K562 (cell line): ENCODE results near the gene HAPSTR1. TPM values are rescaled to one million over a fixed set of nuclear protein-coding genes. Genes with fewer than 3 reads are reported as not detected.
A peak's percentile ranks its signal among the peaks of the same experiment; 100 is the strongest.

Experiments
- ATAC-seq: fragments of 200-7000 bp; cut with Tn5 transposase; 3 replicates; pipeline ENCODE4 v1.9.1; 2020; ENCODE audit warnings: moderate library complexity
- BruUV-seq: library from RNA; stranded (reverse); fragments of 400-500 nt; replicated peaks from 2 replicates; lab custom pipeline; 2021; lab: Mats Ljungman, UMichigan
- CTCF ChIA-PET: fragments of 300-600 bp; formaldehyde crosslinking; extraction: SDS; loops from one replicate; lab custom pipeline; 2021; ENCODE audit warnings: low intra/inter-chr PET ratio; lab: Yijun Ruan, JAX
- POLR2A ChIA-PET: fragments of 300-600, 350-650 bp; sonication (Branson Sonifier 250); formaldehyde crosslinking; extraction: SDS; loops from one replicate; lab custom pipeline; 2021; ENCODE audit warnings: antibody characterized with exemption, inconsistent platforms; lab: Yijun Ruan, JAX
- DNase-seq, 4 experiments: peaks; one replicate each; pipeline versions ENCODE4 v3.0.0 to v3.0.0-alpha.2; 2011 to 2018; ENCODE audit warnings: low spot score in 3 of 4, mixed read lengths in 3 of 4; ENCODE audit errors: extremely low read depth in 1 of 4
- FAIRE-seq: peaks from 2 replicates; lab custom pipeline; 2011; peaks lifted over from hg19 to GRCh38; lab: Jason Lieb, UNC
- H2AFZ ChIP-seq: 2 replicates; pipeline ENCODE4 v1.6.0; 2011; ENCODE audit warnings: low read depth, low read length, control low read depth, inconsistent platforms
- H3K27ac ChIP-seq: fragments of 200-600 bp; 3 replicates; pipeline ENCODE4 v1.8.0; 2011; ENCODE audit warnings: low read depth, mild to moderate bottlenecking, control low read depth, inconsistent platforms, low read length, moderate library complexity, mixed read lengths; ENCODE audit errors: extremely low read depth
- H3K27me3 ChIP-seq, 2 experiments: fragments of 300-600 bp in 1 of 2; 2 replicates in 1 of 2; 3 replicates in 1 of 2; pipeline versions ENCODE4 v1.6.0 to v1.8.0; 2011; ENCODE audit warnings: inconsistent platforms in 2 of 2, low read length in 2 of 2, mild to moderate bottlenecking in 1 of 2, mixed read lengths in 1 of 2, moderate library complexity in 1 of 2; ENCODE audit not compliant: control insufficient read depth in 2 of 2, insufficient read depth in 2 of 2
- H3K36me3 ChIP-seq: fragments of 300-600 bp; 3 replicates; pipeline ENCODE4 v1.8.0; 2011; ENCODE audit warnings: mild to moderate bottlenecking, low read length, inconsistent platforms; ENCODE audit not compliant: control insufficient read depth, insufficient read depth
- H3K4me1 ChIP-seq, 2 experiments: fragments of 200-600 bp in 1 of 2; replicated peaks in 1 of 2; 2 replicates in 1 of 2; 3 replicates in 1 of 2; pipeline versions ENCODE4 v1.5.1 to v1.8.0; 2011; ENCODE audit warnings: inconsistent platforms in 2 of 2, low read length in 2 of 2, mild to moderate bottlenecking in 1 of 2, mixed read lengths in 1 of 2, moderate library complexity in 1 of 2; ENCODE audit not compliant: control insufficient read depth in 2 of 2, insufficient read depth in 2 of 2
- H3K4me2 ChIP-seq: 2 replicates; pipeline ENCODE4 v1.6.1; 2011; ENCODE audit warnings: low read length, control low read depth, inconsistent platforms, mixed read lengths; ENCODE audit not compliant: insufficient read depth
- H3K4me3 ChIP-seq: fragments of 200-600 bp; sonication (generic), shearing (Covaris generic); 2 replicates; pipeline ENCODE4 v1.5.1; 2016; ENCODE audit warnings: control low read depth, inconsistent platforms
- H3K79me2 ChIP-seq: fragments of 200-600 bp; 3 replicates; pipeline ENCODE4 v1.8.0; 2011; ENCODE audit warnings: low read length, inconsistent platforms; ENCODE audit not compliant: control insufficient read depth, insufficient read depth
- H3K9ac ChIP-seq, 2 experiments: 2 replicates each; pipeline versions ENCODE4 v1.6.0 to v1.6.1; 2011; ENCODE audit warnings: low read depth in 2 of 2, low read length in 2 of 2, control low read depth in 1 of 2, inconsistent platforms in 1 of 2, mild to moderate bottlenecking in 1 of 2, mixed read lengths in 1 of 2; ENCODE audit not compliant: insufficient read depth in 1 of 2
- H3K9me1 ChIP-seq: one replicate; pipeline ENCODE4 v1.6.0; 2011; ENCODE audit warnings: inconsistent platforms, mild to moderate bottlenecking, low read length, moderate library complexity; ENCODE audit not compliant: control insufficient read depth, insufficient read depth
- H3K9me3 ChIP-seq: replicated peaks from 2 replicates; pipeline ENCODE4 v1.5.1; 2011; ENCODE audit warnings: low read depth, low read length, inconsistent platforms; ENCODE audit not compliant: control insufficient read depth, insufficient read depth
- H4K20me1 ChIP-seq: replicated peaks from 2 replicates; pipeline ENCODE4 v1.6.1; 2011; ENCODE audit warnings: low read length, inconsistent platforms, mixed read lengths; ENCODE audit not compliant: control insufficient read depth, insufficient read depth
- CREB1 ChIP-seq, 2 experiments: sonication (generic) in 1 of 2; formaldehyde crosslinking in 1 of 2; IDR thresholded peaks; 2 replicates each; pipeline versions ENCODE4 v1.6.1 to v1.8.0; 2012 to 2022; ENCODE audit warnings: inconsistent platforms in 1 of 2, mild to moderate bottlenecking in 1 of 2, missing genetic modification reagents in 1 of 2, moderate library complexity in 1 of 2
- CREM ChIP-seq: IDR thresholded peaks from 2 replicates; pipeline ENCODE4 v1.6.1; 2014; ENCODE audit warnings: antibody characterized with exemption, low read depth
- DMBX1 ChIP-seq: fragments of 250-450 bp; sonication (Bioruptor Pico); IDR thresholded peaks from 2 replicates; pipeline ENCODE4 v1.8.0; 2022; ENCODE audit warnings: inconsistent platforms, mild to moderate bottlenecking, moderate library complexity, borderline replicate concordance
- EP400 ChIP-seq: fragments of 450-650 bp; IDR thresholded peaks from 2 replicates; pipeline ENCODE4 v1.6.1; 2017; ENCODE audit warnings: antibody characterized with exemption, mild to moderate bottlenecking, moderate library complexity
- HMG20B ChIP-seq: fragments of 250-450 bp; sonication (Bioruptor Pico); IDR thresholded peaks from 2 replicates; pipeline ENCODE4 v1.5.0; 2021; ENCODE audit warnings: mild to moderate bottlenecking
- ID3 ChIP-seq, 2 experiments: fragments of 250-450 bp in 1 of 2; fragments of 450-650 bp in 1 of 2; sonication (Bioruptor Pico) in 1 of 2; IDR thresholded peaks; 2 replicates each; pipeline versions ENCODE4 v1.6.1 to v1.8.0; 2016 to 2021; ENCODE audit warnings: mild to moderate bottlenecking in 2 of 2, moderate library complexity in 2 of 2, missing compliant biosample characterization in 1 of 2, missing genetic modification characterization in 1 of 2
- IRF2 ChIP-seq: sonication (generic); formaldehyde crosslinking; IDR thresholded peaks from 2 replicates; pipeline ENCODE4 v1.8.1; 2022; ENCODE audit warnings: mild to moderate bottlenecking, missing genetic modification reagents
- KDM5B ChIP-seq: fragments of 200-600 bp; sonication (generic); IDR thresholded peaks from 2 replicates; pipeline ENCODE4 v1.6.1; 2012; ENCODE audit warnings: low read depth, mild to moderate bottlenecking, moderate library complexity, low read length, control low read depth, inconsistent platforms; ENCODE audit not compliant: insufficient replicate concordance
- MECOM ChIP-seq: fragments of 250-450 bp; sonication (Bioruptor Pico); IDR thresholded peaks from 2 replicates; pipeline ENCODE4 v1.8.0; 2022; ENCODE audit warnings: inconsistent platforms
- NFE2 ChIP-seq: IDR thresholded peaks from 2 replicates; pipeline ENCODE4 v1.6.1; 2014; ENCODE audit warnings: antibody characterized with exemption, low read depth
- NFXL1 ChIP-seq: fragments of 450-650 bp; formaldehyde crosslinking; IDR thresholded peaks from 2 replicates; pipeline ENCODE4 v1.4.0; 2021; ENCODE audit warnings: mild to moderate bottlenecking
- RFX7 ChIP-seq: fragments of 250-450 bp; sonication (Bioruptor Pico); IDR thresholded peaks from 2 replicates; pipeline ENCODE4 v1.5.1; 2021; ENCODE audit warnings: mild to moderate bottlenecking
- RNF219 ChIP-seq: fragments of 250-450 bp; sonication (Bioruptor Pico); IDR thresholded peaks from 2 replicates; pipeline ENCODE4 v1.5.0; 2022; ENCODE audit warnings: mild to moderate bottlenecking
- SIRT6 ChIP-seq: IDR thresholded peaks from one replicate; pipeline ENCODE4 v1.6.1; 2012; ENCODE audit warnings: low read depth, mild to moderate bottlenecking, control low read depth, inconsistent platforms, low read length, moderate library complexity
- SREBF2 ChIP-seq: sonication (generic); formaldehyde crosslinking; IDR thresholded peaks from 2 replicates; pipeline ENCODE4 v1.4.0; 2020; ENCODE audit warnings: mild to moderate bottlenecking, missing genetic modification reagents
- ZSCAN29 ChIP-seq: fragments of 450-650 bp; IDR thresholded peaks from 2 replicates; pipeline ENCODE4 v1.6.1; 2017
- WGBS: fragments of 100-300 bp; shearing (Covaris generic); methylation state at CpG from one replicate; pipeline ENCODE4 v1.1.6; 2016; ENCODE audit warnings: low coverage, mixed read lengths; ENCODE audit not compliant: insufficient coverage; ENCODE audit errors: missing lambda C conversion rate; 5-methylcytosine and 5-hydroxymethylcytosine counted together
- in situ Hi-C: fragments of 300-500 bp; cut with MboI; formaldehyde crosslinking; loops from 4 replicates; pipeline ENCODE4 v1.15.0; 2018; ENCODE audit warnings: inconsistent platforms, mixed read lengths
- intact Hi-C: fragments of 100-400 bp; cut with micrococcal nuclease; formaldehyde crosslinking; loops from 2 replicates; pipeline ENCODE4 v1.14.2; 2022
- polyA plus RNA-seq, 8 experiments: library from polyadenylated mRNA; depleted of rRNA in 4 of 8; stranded (reverse) in 5 of 8; unstranded in 3 of 8; fragments of >200 nt; fragmentation: Nextera tagmentation in 2 of 8; fragmentation: Illumina TruSeq in 1 of 8; extraction: Ambion mirVana in 2 of 8; extraction: Trizol in 1 of 8; gene quantifications; 2 replicates each; pipeline versions ENCODE4 v1.2.1 to v1.2.3, GENCODE V29; 2011 to 2014; ENCODE audit warnings: inconsistent platforms in 1 of 8, missing spikeins in 1 of 8
- total RNA-seq, 7 experiments: library from RNA; depleted of rRNA in 6 of 7; stranded (reverse); fragments of >200 nt in 6 of 7; fragmentation: Illumina TruSeq in 2 of 7; extraction: Trizol in 2 of 7; gene quantifications; 2 replicates each; pipeline versions ENCODE4 v1.2.1 to v1.2.3, GENCODE V29; 2011 to 2021; ENCODE audit warnings: low replicate concordance in 1 of 7
- TF ChIP-seq, protein P1 (sequence below): fragments of 250-450 bp; sonication (Bioruptor Pico); IDR thresholded peaks from 2 replicates; pipeline ENCODE4 v1.9.0; 2021; ENCODE audit warnings: mild to moderate bottlenecking, inconsistent platforms

The HAPSTR1 gene
- total and polyA plus RNA-seq, 9 of the 15 experiments (the other 6 are each of a cell fraction or from before 2014, with no cell fraction given): 10.8 to 67.9 (median 36.5) TPM

GRCh38 chr16:9072806-9073341 is 18.6 kb upstream of the HAPSTR1 start:
- FAIRE-seq (no peak), DNase-seq (no peak), ATAC-seq (no peak; the same call in 1 of the 3 replicates)
- Histone ChIP-seq H2AFZ (peak overlapping the region; percentile 35), H3K9me3 (peaks cover 5% of the 10 kb centered on the region), H3K4me1 (peaks cover 15 to 45% of the 10 kb centered on the region in 2 experiments), H3K79me2 (peaks cover 8% of the 10 kb centered on the region), H3K9me1 (no peaks in the 10 kb centered on the region), H4K20me1 (no peaks in the 10 kb centered on the region), H3K36me3 (no peaks in the 10 kb centered on the region; the same call in 2 of the 3 replicates), H3K27ac (peak overlapping the region; percentile 61), H3K4me3 (no peak overlapping the region), H3K9ac (peak overlapping the region in 1 of 2 experiments; percentile 57; a peak in 2 of 4 replicates), H3K4me2 (peak overlapping the region; percentile 38; the same call in 1 of the 2 replicates), H3K27me3 (no peaks in the 10 kb centered on the region)
- WGBS: 20% methylated on average over 6 of the region's 6 CpGs
- intact Hi-C loops: no loop called here
- POLR2A ChIA-PET: interaction anchor here (1.1 kb wide), 1 partner anchor 25 kb away, joined by 3 read pairs; no protein-coding TSS in a partner anchor
- no TSS peak for BruUV-seq
- CTCF ChIA-PET: no interaction called here
- in situ Hi-C loops: no loop called here
- TF ChIP-seq DMBX1 (CRISPR knock-in tag) (peak; percentile 56), IRF2 (no peak), HMG20B (CRISPR knock-in tag) (no peak), NFE2 (no peak; the same call in 1 of the 2 replicates), SREBF2 (no peak), KDM5B (no peak), NFXL1 (CRISPR knock-in tag) (no peak), RNF219 (CRISPR knock-in tag) (no peak), ZSCAN29 (no peak), RFX7 (CRISPR knock-in tag) (no peak), CREM (peak; percentile 70), SIRT6 (no peak), CREB1 (IDR thresholded peaks at IDR 0.05) (no peak), CREB1 (CRISPR knock-in tag; IDR thresholded peaks at IDR 0.05) (no peak), EP400 (peak; percentile 65; the same call in 1 of the 2 replicates), MECOM (CRISPR knock-in tag) (no peak), ID3 (CRISPR knock-in tag; IDR thresholded peaks at IDR 0.05) (no peak), ID3 (tag; IDR thresholded peaks at IDR 0.05) (no peak)
- TF ChIP-seq, protein P1, sequence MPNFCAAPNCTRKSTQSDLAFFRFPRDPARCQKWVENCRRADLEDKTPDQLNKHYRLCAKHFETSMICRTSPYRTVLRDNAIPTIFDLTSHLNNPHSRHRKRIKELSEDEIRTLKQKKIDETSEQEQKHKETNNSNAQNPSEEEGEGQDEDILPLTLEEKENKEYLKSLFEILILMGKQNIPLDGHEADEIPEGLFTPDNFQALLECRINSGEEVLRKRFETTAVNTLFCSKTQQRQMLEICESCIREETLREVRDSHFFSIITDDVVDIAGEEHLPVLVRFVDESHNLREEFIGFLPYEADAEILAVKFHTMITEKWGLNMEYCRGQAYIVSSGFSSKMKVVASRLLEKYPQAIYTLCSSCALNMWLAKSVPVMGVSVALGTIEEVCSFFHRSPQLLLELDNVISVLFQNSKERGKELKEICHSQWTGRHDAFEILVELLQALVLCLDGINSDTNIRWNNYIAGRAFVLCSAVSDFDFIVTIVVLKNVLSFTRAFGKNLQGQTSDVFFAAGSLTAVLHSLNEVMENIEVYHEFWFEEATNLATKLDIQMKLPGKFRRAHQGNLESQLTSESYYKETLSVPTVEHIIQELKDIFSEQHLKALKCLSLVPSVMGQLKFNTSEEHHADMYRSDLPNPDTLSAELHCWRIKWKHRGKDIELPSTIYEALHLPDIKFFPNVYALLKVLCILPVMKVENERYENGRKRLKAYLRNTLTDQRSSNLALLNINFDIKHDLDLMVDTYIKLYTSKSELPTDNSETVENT (CRISPR knock-in tag): no peak
